ENCODE data around the gene ZFR.
A peak's percentile ranks its signal among the peaks of the same experiment; 100 is the strongest.

The ZFR gene

DNA sequence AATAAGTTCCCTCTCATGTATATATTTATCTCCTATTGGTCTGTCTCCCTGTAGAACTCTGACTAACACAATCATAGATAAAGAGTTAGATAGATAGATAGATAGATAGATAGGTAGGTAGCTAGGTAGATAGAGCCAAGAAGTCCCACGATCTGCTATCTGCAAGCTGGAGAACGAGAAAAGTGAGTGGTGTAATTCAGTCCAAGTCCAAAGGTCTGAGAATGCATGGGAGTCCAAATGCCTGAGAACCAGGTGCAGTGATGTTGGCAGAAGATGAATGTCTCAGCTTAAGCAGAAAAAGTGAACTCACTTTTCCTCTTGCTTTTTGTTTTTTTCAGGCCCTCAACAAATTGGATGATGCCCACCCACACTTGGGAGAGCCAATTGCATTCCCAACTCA lies 37.7 kb upstream of the ZFR start:
- Histone ChIP-seq H3K4me3 (ENCODE audit: low read depth, low read length) (no peak overlapping the region), H3K27ac (no peak overlapping the region), H3K27me3 (ENCODE audit: insufficient read depth, low read depth, severe bottlenecking) (peaks cover 80% of the 10 kb centered on the region), H3K9me3 (ENCODE audit: severe bottlenecking) (no peaks in the 10 kb centered on the region), H3K36me3 (no peaks in the 10 kb centered on the region)
- no peak for DNase-seq
- TF ChIP-seq, protein P1, sequence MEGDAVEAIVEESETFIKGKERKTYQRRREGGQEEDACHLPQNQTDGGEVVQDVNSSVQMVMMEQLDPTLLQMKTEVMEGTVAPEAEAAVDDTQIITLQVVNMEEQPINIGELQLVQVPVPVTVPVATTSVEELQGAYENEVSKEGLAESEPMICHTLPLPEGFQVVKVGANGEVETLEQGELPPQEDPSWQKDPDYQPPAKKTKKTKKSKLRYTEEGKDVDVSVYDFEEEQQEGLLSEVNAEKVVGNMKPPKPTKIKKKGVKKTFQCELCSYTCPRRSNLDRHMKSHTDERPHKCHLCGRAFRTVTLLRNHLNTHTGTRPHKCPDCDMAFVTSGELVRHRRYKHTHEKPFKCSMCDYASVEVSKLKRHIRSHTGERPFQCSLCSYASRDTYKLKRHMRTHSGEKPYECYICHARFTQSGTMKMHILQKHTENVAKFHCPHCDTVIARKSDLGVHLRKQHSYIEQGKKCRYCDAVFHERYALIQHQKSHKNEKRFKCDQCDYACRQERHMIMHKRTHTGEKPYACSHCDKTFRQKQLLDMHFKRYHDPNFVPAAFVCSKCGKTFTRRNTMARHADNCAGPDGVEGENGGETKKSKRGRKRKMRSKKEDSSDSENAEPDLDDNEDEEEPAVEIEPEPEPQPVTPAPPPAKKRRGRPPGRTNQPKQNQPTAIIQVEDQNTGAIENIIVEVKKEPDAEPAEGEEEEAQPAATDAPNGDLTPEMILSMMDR (IDR thresholded peaks at IDR 0.05; ENCODE audit: low read depth, low read length) = no peak

DNA sequence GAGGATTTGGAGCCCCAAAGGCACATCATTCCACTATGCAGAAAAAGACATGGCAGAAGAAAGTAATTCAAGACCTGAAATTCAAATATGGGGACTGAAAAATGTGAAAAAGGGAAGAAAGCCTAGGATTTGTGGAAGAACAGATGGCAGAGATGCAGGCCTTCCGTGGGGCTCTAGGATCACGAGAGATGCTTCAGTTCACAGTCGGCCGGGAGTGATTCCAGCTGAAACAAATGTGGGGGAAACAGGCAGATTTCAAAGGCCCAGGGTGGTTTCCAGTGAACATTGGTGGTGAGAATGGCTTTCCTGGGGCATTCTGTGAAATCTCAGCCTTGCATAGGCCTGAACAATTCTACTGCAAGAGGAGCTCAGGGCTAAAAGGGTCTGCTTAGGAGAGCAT lies 34.6 kb upstream of the ZFR start:
- TF ChIP-seq, protein P1 (IDR thresholded peaks at IDR 0.05; ENCODE audit: low read depth, low read length) = no peak
- Histone ChIP-seq H3K4me3 (ENCODE audit: low read depth, low read length) (no peak overlapping the region), H3K9me3 (ENCODE audit: severe bottlenecking) (no peaks in the 10 kb centered on the region), H3K27ac (no peak overlapping the region), H3K36me3 (no peaks in the 10 kb centered on the region), H3K27me3 (ENCODE audit: insufficient read depth, low read depth, severe bottlenecking) (peaks cover 76% of the 10 kb centered on the region)
- no peak for DNase-seq

DNA sequence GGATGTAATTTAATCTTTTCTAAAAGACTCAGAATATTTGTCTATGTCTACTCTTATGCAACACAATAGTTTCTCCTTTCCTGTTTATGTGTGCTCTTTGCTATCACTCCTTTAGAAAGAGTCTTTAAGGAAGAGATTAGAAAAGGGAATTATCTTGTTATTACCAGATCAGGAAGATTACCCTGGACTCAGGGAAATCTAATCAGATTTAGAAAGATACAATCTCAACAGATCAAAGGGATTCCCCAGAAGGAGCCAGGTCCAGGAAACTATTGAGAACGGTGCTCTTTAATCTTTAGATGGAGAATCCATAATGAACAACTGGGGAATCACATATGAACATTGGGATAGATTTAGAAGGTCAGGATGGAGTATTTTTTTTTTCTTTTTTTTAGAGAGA lies 32.4 kb upstream of the ZFR start:
- Histone ChIP-seq H3K4me3 (ENCODE audit: low read depth, low read length) (no peak overlapping the region), H3K27me3 (ENCODE audit: insufficient read depth, low read depth, severe bottlenecking) (peaks cover 79% of the 10 kb centered on the region), H3K27ac (no peak overlapping the region), H3K9me3 (ENCODE audit: severe bottlenecking) (no peaks in the 10 kb centered on the region), H3K36me3 (no peaks in the 10 kb centered on the region)
- TF ChIP-seq, protein P1 (IDR thresholded peaks at IDR 0.05; ENCODE audit: low read depth, low read length) = no peak
- DNase-seq = peak; percentile 19

DNA sequence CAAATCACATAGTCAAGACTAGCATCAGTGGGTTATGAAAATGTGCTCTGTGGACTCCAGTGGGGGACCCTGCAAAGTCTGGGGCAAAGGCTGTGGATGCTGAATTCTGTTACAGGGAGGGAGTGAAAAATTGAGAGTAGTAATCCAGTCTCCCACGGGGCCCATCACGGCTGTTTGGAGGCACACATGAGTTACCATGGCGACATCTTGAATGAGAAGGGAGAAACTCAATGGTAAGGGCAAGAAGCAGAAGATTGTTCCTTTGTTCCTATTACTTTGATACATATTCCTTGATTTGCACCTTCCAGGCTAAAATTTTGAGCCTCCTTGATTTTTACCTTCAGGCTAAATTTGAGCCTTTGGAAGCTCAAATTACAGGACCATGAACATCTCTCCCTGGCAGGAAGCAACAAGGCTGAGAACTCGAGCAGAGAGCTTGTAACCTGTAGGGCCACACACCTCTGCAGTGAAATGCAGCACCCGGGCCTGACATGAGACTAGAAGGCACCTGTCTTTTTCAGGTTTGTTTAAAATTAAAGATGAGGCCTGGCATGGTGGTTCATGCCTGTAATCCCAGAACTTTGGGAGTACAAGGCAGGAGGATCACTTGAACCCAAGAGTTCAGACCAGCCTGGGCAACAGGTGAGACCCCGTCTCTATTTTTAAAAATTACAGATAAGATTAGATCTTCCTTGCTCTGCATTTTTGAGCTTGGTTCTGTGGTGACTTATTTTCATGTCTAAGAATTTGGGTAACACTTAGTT lies 31.0 kb upstream of the ZFR start:
- Histone ChIP-seq H3K4me3 (ENCODE audit: low read depth, low read length) (no peak overlapping the region), H3K27me3 (ENCODE audit: insufficient read depth, low read depth, severe bottlenecking) (peaks cover 80% of the 10 kb centered on the region), H3K36me3 (no peaks in the 10 kb centered on the region), H3K27ac (no peak overlapping the region), H3K9me3 (ENCODE audit: severe bottlenecking) (no peaks in the 10 kb centered on the region)
- no peak for DNase-seq
- TF ChIP-seq, protein P1 (IDR thresholded peaks at IDR 0.05; ENCODE audit: low read depth, low read length) = no peak

DNA sequence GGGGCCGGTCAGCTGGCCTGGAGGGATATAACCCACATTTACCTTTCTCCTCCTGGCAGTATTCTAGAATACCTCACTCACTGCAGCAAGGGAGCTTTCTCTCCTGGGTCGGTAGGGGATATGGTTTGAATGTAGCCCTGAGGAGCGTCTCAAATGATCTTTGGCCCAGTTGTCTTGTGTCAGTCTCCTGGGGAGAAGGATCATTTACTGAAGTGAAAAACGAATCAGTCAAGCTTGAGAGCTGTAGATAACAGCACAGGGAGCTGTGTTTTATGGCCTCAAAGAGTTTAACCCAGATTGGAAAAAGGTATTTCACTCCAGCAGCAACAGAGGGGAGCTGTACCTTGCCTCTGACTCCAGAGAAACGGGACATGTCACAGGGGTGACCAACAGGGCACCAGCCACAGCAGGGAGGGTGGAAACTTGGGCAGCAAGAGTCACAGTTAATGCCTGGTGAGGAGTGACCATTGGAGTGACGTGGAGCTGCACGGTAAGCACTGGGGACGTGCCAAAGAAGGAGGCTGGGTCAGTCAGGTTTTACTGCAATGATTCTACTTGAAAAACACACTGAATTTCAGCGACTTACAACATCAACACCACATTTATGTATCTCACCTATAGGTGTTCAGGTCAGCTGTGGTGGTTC lies 29.8 kb upstream of the ZFR start:
- Histone ChIP-seq H3K4me3 (ENCODE audit: low read depth, low read length) (no peak overlapping the region), H3K27me3 (ENCODE audit: insufficient read depth, low read depth, severe bottlenecking) (peaks cover 81% of the 10 kb centered on the region), H3K36me3 (no peaks in the 10 kb centered on the region), H3K9me3 (ENCODE audit: severe bottlenecking) (no peaks in the 10 kb centered on the region), H3K27ac (no peak overlapping the region)
- TF ChIP-seq, protein P1 (IDR thresholded peaks at IDR 0.05; ENCODE audit: low read depth, low read length) = no peak
- no peak for DNase-seq

All from WERI-Rb-1 (cell line).